Measurements from ENCODE around the gene PTPRH. TPM values are rescaled to one million over a fixed set of nuclear protein-coding genes. Genes with fewer than 3 reads are reported as not detected.

PTPRH gene
- total and polyA plus RNA-seq, 9 of the 15 experiments (the other 6 are each of a cell fraction or from before 2014, with no cell fraction given): 0.87 to 34.3 (median 22.7) TPM

DNA sequence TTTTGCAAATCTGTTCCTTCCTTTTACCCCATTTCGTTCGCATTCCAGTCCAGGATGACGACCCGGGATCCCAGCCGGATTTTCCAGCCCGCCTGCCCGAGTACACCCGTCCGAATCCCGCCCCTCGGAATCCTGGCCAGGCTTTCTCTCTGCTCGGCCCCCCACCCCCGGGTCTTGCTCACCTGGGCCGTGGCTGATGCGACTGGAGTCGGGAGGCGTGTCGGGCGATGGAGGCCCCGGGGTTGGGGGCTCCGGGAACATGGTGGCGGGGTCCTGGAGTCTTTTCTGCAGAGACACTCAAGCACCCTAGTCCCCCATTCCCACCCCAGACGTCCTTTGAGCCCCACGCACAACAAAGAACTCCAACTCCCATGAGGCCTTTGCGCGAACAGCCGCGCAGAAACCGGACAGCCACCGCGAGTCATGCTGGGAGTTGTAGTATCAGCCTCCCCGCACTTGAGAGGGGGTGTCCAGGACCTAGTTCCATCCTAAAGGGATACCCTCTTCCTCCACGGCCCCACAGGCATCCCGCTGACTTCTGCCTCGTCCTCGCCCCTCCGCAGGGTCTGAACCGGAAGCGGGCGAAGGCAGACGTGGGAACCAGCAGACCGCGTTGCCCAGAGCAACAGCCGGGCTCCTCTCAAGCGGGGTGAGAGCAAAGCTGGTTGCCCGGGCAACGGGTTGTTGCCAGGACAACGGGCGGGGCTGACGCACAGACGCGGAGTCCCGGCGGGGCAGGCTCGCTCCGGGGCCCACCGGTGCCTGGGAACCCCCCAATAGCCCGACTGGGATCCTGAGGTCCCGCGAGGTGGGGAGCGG lies 30.3 kb downstream of the PTPRH start (continued):
- no peak; the same call in 1 of the 2 replicates for TF ChIP-seq SP1 (CRISPR knock-in tag; IDR thresholded peaks at IDR 0.05)
- TF ChIP-seq ZNF830 (CRISPR knock-in tag; IDR thresholded peaks at IDR 0.05): no peak
- TF ChIP-seq, protein P1, sequence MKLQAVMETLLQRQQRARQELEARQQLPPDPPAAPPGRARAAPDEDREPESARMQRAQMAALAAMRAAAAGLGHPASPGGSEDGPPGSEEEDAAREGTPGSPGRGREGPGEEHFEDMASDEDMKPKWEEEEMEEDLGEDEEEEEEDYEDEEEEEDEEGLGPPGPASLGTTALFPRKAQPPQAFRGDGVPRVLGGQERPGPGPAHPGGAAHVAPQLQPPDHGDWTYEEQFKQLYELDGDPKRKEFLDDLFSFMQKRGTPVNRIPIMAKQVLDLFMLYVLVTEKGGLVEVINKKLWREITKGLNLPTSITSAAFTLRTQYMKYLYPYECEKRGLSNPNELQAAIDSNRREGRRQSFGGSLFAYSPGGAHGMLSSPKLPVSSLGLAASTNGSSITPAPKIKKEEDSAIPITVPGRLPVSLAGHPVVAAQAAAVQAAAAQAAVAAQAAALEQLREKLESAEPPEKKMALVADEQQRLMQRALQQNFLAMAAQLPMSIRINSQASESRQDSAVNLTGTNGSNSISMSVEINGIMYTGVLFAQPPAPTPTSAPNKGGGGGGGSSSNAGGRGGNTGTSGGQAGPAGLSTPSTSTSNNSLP (IDR thresholded peaks at IDR 0.05; ENCODE audit: borderline replicate concordance, low read depth, low read length): no peak
- TF ChIP-seq MTA3 (IDR thresholded peaks at IDR 0.05; ENCODE audit: borderline replicate concordance): no peak
- 0 out of 2 replicates have a peak, but pooled peaks have one; percentile 33 for TF ChIP-seq MEF2D (tag; conservative IDR thresholded peaks at IDR 0.05; ENCODE audit: low read depth)
- TF ChIP-seq ZBTB7A (IDR thresholded peaks at IDR 0.05; ENCODE audit: borderline replicate concordance, control insufficient read depth, low read depth, low read length): peak; percentile 43; the same call in 1 of the 2 replicates
- TF ChIP-seq BCOR (IDR thresholded peaks at IDR 0.05): no peak
- TF ChIP-seq PCBP2 (IDR thresholded peaks at IDR 0.05; ENCODE audit: low read depth, low read length, poor library complexity, severe bottlenecking): no peak
- peak; percentile 67; the same call in 1 of the 2 replicates for TF ChIP-seq CREM (IDR thresholded peaks at IDR 0.05; ENCODE audit: low read depth)
- TF ChIP-seq, protein P2, sequence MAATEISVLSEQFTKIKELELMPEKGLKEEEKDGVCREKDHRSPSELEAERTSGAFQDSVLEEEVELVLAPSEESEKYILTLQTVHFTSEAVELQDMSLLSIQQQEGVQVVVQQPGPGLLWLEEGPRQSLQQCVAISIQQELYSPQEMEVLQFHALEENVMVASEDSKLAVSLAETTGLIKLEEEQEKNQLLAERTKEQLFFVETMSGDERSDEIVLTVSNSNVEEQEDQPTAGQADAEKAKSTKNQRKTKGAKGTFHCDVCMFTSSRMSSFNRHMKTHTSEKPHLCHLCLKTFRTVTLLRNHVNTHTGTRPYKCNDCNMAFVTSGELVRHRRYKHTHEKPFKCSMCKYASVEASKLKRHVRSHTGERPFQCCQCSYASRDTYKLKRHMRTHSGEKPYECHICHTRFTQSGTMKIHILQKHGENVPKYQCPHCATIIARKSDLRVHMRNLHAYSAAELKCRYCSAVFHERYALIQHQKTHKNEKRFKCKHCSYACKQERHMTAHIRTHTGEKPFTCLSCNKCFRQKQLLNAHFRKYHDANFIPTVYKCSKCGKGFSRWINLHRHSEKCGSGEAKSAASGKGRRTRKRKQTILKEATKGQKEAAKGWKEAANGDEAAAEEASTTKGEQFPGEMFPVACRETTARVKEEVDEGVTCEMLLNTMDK (IDR thresholded peaks at IDR 0.05; ENCODE audit: borderline replicate concordance, insufficient read depth, low read depth, low read length, poor library complexity, severe bottlenecking): no peak
- no peak for TF ChIP-seq NFIC (IDR thresholded peaks at IDR 0.05)
- no peak for TF ChIP-seq SIN3B (IDR thresholded peaks at IDR 0.05; ENCODE audit: low read depth)
- no peak for TF ChIP-seq ATF1 (CRISPR knock-in tag; IDR thresholded peaks at IDR 0.05)
- TF ChIP-seq ATF1 (tag; IDR thresholded peaks at IDR 0.05): peak; percentile 51
- no peak for TF ChIP-seq ZNF778 (CRISPR knock-in tag; IDR thresholded peaks at IDR 0.05)
- TF ChIP-seq, protein P3, sequence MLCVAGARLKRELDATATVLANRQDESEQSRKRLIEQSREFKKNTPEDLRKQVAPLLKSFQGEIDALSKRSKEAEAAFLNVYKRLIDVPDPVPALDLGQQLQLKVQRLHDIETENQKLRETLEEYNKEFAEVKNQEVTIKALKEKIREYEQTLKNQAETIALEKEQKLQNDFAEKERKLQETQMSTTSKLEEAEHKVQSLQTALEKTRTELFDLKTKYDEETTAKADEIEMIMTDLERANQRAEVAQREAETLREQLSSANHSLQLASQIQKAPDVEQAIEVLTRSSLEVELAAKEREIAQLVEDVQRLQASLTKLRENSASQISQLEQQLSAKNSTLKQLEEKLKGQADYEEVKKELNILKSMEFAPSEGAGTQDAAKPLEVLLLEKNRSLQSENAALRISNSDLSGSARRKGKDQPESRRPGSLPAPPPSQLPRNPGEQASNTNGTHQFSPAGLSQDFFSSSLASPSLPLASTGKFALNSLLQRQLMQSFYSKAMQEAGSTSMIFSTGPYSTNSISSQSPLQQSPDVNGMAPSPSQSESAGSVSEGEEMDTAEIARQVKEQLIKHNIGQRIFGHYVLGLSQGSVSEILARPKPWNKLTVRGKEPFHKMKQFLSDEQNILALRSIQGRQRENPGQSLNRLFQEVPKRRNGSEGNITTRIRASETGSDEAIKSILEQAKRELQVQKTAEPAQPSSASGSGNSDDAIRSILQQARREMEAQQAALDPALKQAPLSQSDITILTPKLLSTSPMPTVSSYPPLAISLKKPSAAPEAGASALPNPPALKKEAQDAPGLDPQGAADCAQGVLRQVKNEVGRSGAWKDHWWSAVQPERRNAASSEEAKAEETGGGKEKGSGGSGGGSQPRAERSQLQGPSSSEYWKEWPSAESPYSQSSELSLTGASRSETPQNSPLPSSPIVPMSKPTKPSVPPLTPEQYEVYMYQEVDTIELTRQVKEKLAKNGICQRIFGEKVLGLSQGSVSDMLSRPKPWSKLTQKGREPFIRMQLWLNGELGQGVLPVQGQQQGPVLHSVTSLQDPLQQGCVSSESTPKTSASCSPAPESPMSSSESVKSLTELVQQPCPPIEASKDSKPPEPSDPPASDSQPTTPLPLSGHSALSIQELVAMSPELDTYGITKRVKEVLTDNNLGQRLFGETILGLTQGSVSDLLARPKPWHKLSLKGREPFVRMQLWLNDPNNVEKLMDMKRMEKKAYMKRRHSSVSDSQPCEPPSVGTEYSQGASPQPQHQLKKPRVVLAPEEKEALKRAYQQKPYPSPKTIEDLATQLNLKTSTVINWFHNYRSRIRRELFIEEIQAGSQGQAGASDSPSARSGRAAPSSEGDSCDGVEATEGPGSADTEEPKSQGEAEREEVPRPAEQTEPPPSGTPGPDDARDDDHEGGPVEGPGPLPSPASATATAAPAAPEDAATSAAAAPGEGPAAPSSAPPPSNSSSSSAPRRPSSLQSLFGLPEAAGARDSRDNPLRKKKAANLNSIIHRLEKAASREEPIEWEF (CRISPR knock-in tag; IDR thresholded peaks at IDR 0.05): no peak
- no peak for TF ChIP-seq RBM17 (IDR thresholded peaks at IDR 0.05; ENCODE audit: borderline replicate concordance, low read depth, low read length)

All from K562 (cell line).